ENCODE results near the gene EBF3. TPM values are rescaled to one million over a fixed set of nuclear protein-coding genes. Genes with fewer than 3 reads are reported as not detected.

The EBF3 gene
- total RNA-seq, 1 donor from 2014 or later = not detected

DNA sequence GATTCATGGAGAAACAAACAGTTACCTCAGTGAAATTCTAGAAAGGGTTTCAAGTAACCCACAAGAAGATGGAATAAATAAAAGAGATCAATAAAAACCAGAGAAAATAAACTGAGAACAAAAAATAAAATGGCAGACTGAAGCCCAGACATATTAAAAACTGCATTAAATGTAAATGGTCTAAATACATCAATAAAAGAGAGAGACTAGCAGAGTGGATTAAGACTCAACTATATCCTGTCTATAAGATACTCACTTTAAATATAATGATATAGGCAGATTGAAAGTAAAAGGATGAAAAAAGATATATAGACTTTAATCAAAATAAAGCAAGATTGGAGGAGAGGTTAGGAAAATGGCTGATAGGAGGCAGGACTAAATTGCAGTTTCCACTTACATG lies 18.8 kb upstream of the EBF3 start:
- H3K4me3 ChIP-seq (ENCODE audit: low read depth, low read length) = no peak overlapping the region
- no peak for DNase-seq (ENCODE audit: low read depth)
- TF ChIP-seq CTCF (conservative IDR thresholded peaks at IDR 0.05; ENCODE audit: low read depth, low read length) = no peak

DNA sequence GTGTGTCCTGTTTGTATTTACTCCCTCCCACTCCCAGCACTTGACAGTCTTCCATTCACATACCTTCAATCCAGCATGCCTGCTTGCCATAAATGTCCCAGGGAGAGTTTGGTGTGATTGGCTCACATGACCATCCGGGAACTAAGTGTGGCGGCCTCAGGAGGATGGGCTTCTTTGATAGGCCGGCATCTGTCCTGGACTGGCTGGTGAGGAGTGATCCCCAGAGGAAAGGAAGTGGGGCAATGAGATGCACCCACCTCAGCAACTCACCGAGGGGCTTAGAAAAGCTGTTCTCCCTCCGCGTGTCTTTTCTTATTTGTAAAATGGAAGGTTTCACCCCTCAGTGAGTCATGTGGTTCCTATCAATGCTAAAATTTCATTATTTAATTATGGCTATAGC lies 14.9 kb upstream of the EBF3 start:
- TF ChIP-seq CTCF (conservative IDR thresholded peaks at IDR 0.05; ENCODE audit: low read depth, low read length) = no peak
- no peak for DNase-seq (ENCODE audit: low read depth)
- H3K4me3 ChIP-seq (ENCODE audit: low read depth, low read length) = no peak overlapping the region

DNA sequence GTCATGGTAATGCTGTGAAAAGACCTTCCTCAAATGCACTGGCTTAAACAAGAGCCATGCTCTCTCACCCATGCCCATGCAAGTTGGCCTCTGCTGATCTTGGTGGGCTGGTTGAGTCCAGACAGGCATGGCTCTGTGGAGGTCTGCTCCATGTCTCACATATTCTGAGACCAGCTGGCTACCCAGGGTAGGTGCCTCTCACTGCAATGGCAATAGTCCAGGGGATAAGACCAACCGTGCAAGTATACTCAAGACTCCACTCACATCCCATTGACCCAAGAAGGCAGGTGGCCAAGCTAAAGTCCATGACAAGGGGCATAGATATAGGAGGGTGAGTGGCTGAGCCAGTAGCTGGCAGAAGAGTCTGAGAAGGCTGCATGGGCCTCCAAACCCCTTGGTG lies 14.2 kb upstream of the EBF3 start:
- no peak for DNase-seq (ENCODE audit: low read depth)
- no peak for TF ChIP-seq CTCF (conservative IDR thresholded peaks at IDR 0.05; ENCODE audit: low read depth, low read length)
- no peak overlapping the region for H3K4me3 ChIP-seq (ENCODE audit: low read depth, low read length)

DNA sequence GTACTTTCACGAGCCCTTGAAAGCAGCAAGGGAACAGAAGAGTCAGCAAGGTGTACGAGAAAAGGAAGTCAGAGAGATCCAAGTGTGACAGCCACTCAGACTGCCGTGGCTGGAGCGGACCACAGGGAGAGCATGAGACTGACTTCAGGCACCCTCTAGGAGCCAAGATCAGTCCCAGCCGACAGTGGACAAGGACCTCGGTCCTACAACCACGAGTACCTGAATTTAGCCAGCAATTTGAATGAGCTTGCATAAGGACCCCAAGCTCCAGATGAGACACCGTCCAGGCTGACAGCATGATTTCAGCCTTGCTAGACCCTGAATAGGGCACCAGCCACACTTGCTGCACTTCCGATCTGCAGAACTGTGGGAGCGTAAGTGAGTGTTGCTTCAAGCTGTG lies 13.7 kb upstream of the EBF3 start:
- no peak overlapping the region for H3K4me3 ChIP-seq (ENCODE audit: low read depth, low read length)
- no peak for TF ChIP-seq CTCF (conservative IDR thresholded peaks at IDR 0.05; ENCODE audit: low read depth, low read length)
- DNase-seq (ENCODE audit: low read depth) = no peak

GRCh38 chr10:129973674-129974059 lies 9.6 kb upstream of the EBF3 start:
- no peak for DNase-seq (ENCODE audit: low read depth)
- no peak overlapping the region for H3K4me3 ChIP-seq (ENCODE audit: low read depth, low read length)
- TF ChIP-seq CTCF (conservative IDR thresholded peaks at IDR 0.05; ENCODE audit: low read depth, low read length) = no peak

- no peak overlapping the region for H3K4me3 ChIP-seq (ENCODE audit: low read depth, low read length)
- no peak for TF ChIP-seq CTCF (conservative IDR thresholded peaks at IDR 0.05; ENCODE audit: low read depth, low read length)
- DNase-seq (ENCODE audit: low read depth) = no peak
Measured at GRCh38 chr10:129972966-129973673, 9.0 kb upstream of the EBF3 start.

All from epithelial cell of proximal tubule (primary cell).